Measurements from ENCODE around the gene LILRA1.
"Not testable (repeated sequence)": the region's sequence is repeated elsewhere in the genome, so short reads cannot be mapped to it uniquely, and the experiment has no call there.

Gene LILRA1

GRCh38 chr19:54595680-54596436, 2.4 kb downstream of the LILRA1 start:
- H3K36me3 Mint-ChIP-seq, H3K27ac Mint-ChIP-seq, DNase-seq, H3K4me3 Mint-ChIP-seq, H3K4me1 Mint-ChIP-seq, H3K9me3 Mint-ChIP-seq, CTCF ChIA-PET: not testable (repeated sequence)
- peaks cover 51% of the 10 kb centered on the region for H3K27me3 Mint-ChIP-seq

GRCh38 chr19:54600212-54600611, 6.8 kb downstream of the LILRA1 start:
- H3K9me3 Mint-ChIP-seq, result no peaks in the 10 kb centered on the region
- DNase-seq, result no peak
- no peak overlapping the region for H3K4me3 Mint-ChIP-seq
- H3K27ac Mint-ChIP-seq, result no peak overlapping the region
- peaks cover 26% of the 10 kb centered on the region for H3K27me3 Mint-ChIP-seq
- CTCF ChIA-PET, result no interaction called here
- H3K4me1 Mint-ChIP-seq, result no peaks in the 10 kb centered on the region
- no peaks in the 10 kb centered on the region for H3K36me3 Mint-ChIP-seq

GRCh38 chr19:54606230-54606629, 12.8 kb downstream of the LILRA1 start:
- Mint-ChIP-seq H3K36me3 (no peaks in the 10 kb centered on the region), H3K9me3 (no peaks in the 10 kb centered on the region), H3K27ac (no peak overlapping the region), H3K4me1 (no peaks in the 10 kb centered on the region), H3K4me3 (no peak overlapping the region), H3K27me3 (peaks cover 19% of the 10 kb centered on the region)
- CTCF ChIA-PET, result no interaction called here
- DNase-seq, result no peak

- Mint-ChIP-seq H3K9me3 (no peaks in the 10 kb centered on the region), H3K4me1 (no peaks in the 10 kb centered on the region), H3K27me3 (peaks cover 15% of the 10 kb centered on the region), H3K27ac (no peak overlapping the region), H3K4me3 (no peak overlapping the region), H3K36me3 (no peaks in the 10 kb centered on the region)
- no peak for DNase-seq
- CTCF ChIA-PET, result no interaction called here
Measured at GRCh38 chr19:54606891-54607784, 13.7 kb downstream of the LILRA1 start.

- Mint-ChIP-seq H3K4me1 (no peaks in the 10 kb centered on the region), H3K27me3 (peaks cover 13% of the 10 kb centered on the region), H3K4me3 (no peak overlapping the region), H3K27ac (no peak overlapping the region), H3K9me3 (no peaks in the 10 kb centered on the region), H3K36me3 (no peaks in the 10 kb centered on the region)
- CTCF ChIA-PET, result no interaction called here
- no peak for DNase-seq
Measured at GRCh38 chr19:54607785-54608150, 14.3 kb downstream of the LILRA1 start.

GRCh38 chr19:54608205-54608604, 14.8 kb downstream of the LILRA1 start:
- CTCF ChIA-PET, result no interaction called here
- Mint-ChIP-seq H3K27me3 (peaks cover 12% of the 10 kb centered on the region), H3K36me3 (no peaks in the 10 kb centered on the region), H3K4me1 (no peaks in the 10 kb centered on the region), H3K27ac (no peak overlapping the region), H3K4me3 (no peak overlapping the region), H3K9me3 (no peaks in the 10 kb centered on the region)
- no peak for DNase-seq

- DNase-seq, result no peak
- no peak overlapping the region for H3K4me3 Mint-ChIP-seq
- CTCF ChIA-PET, result no interaction called here
- no peak overlapping the region for H3K27ac Mint-ChIP-seq
- no peaks in the 10 kb centered on the region for H3K9me3 Mint-ChIP-seq
- H3K4me1 Mint-ChIP-seq, result no peaks in the 10 kb centered on the region
- H3K36me3 Mint-ChIP-seq, result no peaks in the 10 kb centered on the region
- H3K27me3 Mint-ChIP-seq, result peaks cover 12% of the 10 kb centered on the region
Measured at GRCh38 chr19:54608792-54609191, 15.4 kb downstream of the LILRA1 start.

- no peak overlapping the region for H3K27ac Mint-ChIP-seq
- H3K27me3 Mint-ChIP-seq, result peaks cover 12% of the 10 kb centered on the region
- no peaks in the 10 kb centered on the region for H3K36me3 Mint-ChIP-seq
- no peaks in the 10 kb centered on the region for H3K9me3 Mint-ChIP-seq
- no peak overlapping the region for H3K4me3 Mint-ChIP-seq
- no peaks in the 10 kb centered on the region for H3K4me1 Mint-ChIP-seq
- CTCF ChIA-PET, result no interaction called here
- DNase-seq, result no peak
Measured at GRCh38 chr19:54609356-54609791, 15.9 kb downstream of the LILRA1 start.

- Mint-ChIP-seq H3K9me3 (no peaks in the 10 kb centered on the region), H3K4me1 (no peaks in the 10 kb centered on the region), H3K27me3 (peaks cover 13% of the 10 kb centered on the region), H3K36me3 (no peaks in the 10 kb centered on the region), H3K27ac (no peak overlapping the region), H3K4me3 (no peak overlapping the region)
- CTCF ChIA-PET, result no interaction called here
- DNase-seq, result no peak
Measured at GRCh38 chr19:54612428-54612827, 19.0 kb downstream of the LILRA1 start.

GRCh38 chr19:54614726-54615125, 21.3 kb downstream of the LILRA1 start:
- Mint-ChIP-seq H3K36me3 (no peaks in the 10 kb centered on the region), H3K27ac (no peak overlapping the region), H3K27me3 (peaks cover 15% of the 10 kb centered on the region), H3K4me3 (no peak overlapping the region), H3K4me1 (no peaks in the 10 kb centered on the region), H3K9me3 (no peaks in the 10 kb centered on the region)
- DNase-seq, result no peak
- CTCF ChIA-PET, result interaction anchor here (1.3 kb wide), 1 partner anchor 60 kb away, joined by 3 read pairs; no protein-coding TSS in a partner anchor

GRCh38 chr19:54616057-54616456, 22.6 kb downstream of the LILRA1 start:
- CTCF ChIA-PET, result no interaction called here
- H3K4me3 Mint-ChIP-seq, result no peak overlapping the region
- H3K9me3 Mint-ChIP-seq, result no peaks in the 10 kb centered on the region
- H3K36me3 Mint-ChIP-seq, result no peaks in the 10 kb centered on the region
- no peak for DNase-seq
- H3K4me1 Mint-ChIP-seq, result no peaks in the 10 kb centered on the region
- H3K27me3 Mint-ChIP-seq, result peaks cover 15% of the 10 kb centered on the region
- no peak overlapping the region for H3K27ac Mint-ChIP-seq

- no peak for DNase-seq
Measured at GRCh38 chr19:54616821-54617560, 23.6 kb downstream of the LILRA1 start.

GRCh38 chr19:54620464-54620863, 27.0 kb downstream of the LILRA1 start:
- CTCF ChIA-PET, result no interaction called here
- H3K9me3 Mint-ChIP-seq, result no peaks in the 10 kb centered on the region
- H3K4me3 Mint-ChIP-seq, result no peak overlapping the region
- no peak overlapping the region for H3K27ac Mint-ChIP-seq
- DNase-seq, result no peak
- H3K27me3 Mint-ChIP-seq, result peaks cover 36% of the 10 kb centered on the region
- H3K4me1 Mint-ChIP-seq, result no peaks in the 10 kb centered on the region
- H3K36me3 Mint-ChIP-seq, result no peaks in the 10 kb centered on the region

More at GRCh38 chr19:54616821-54617560, 23.6 kb downstream of the LILRA1 start:
- Mint-ChIP-seq H3K4me3 (no peak overlapping the region), H3K27ac (no peak overlapping the region), H3K4me1 (no peaks in the 10 kb centered on the region), H3K9me3 (no peaks in the 10 kb centered on the region), H3K36me3 (no peaks in the 10 kb centered on the region), H3K27me3 (peaks cover 21% of the 10 kb centered on the region)
- CTCF ChIA-PET, result interaction anchor here (1.7 kb wide), 1 partner anchor 37 kb away, joined by 3 read pairs; no protein-coding TSS in a partner anchor

- no peak for DNase-seq
- Mint-ChIP-seq H3K27me3 (peaks cover 40% of the 10 kb centered on the region), H3K36me3 (no peaks in the 10 kb centered on the region), H3K27ac (no peak overlapping the region), H3K4me3 (no peak overlapping the region), H3K4me1 (no peaks in the 10 kb centered on the region), H3K9me3 (no peaks in the 10 kb centered on the region)
- CTCF ChIA-PET, result interaction anchor here (0.7 kb wide), 1 partner anchor 308 kb away, joined by 4 read pairs; no protein-coding TSS in a partner anchor
Measured at GRCh38 chr19:54622431-54622830, 29.0 kb downstream of the LILRA1 start.

Data from activated naive CD4-positive, alpha-beta T cell treated with anti-CD3 and anti-CD28 coated beads, Interleukin-2, amount 10 ng/mL, durations not matched to agents 7 days and 5 days (primary cell).